COLO668 (cell line): Measurements from ENCODE around the gene POU2F1.
"Not testable (repeated sequence)": the region's sequence is repeated elsewhere in the genome, so short reads cannot be mapped to it uniquely, and the experiment has no call there.

Experiments
- DNase-seq: peaks from one replicate; lab custom pipeline; 2025; ENCODE audit not compliant: unreplicated experiment; lab: John Stamatoyannopoulos, UW

POU2F1 gene

GRCh38 chr1:167230437-167230836, 9.8 kb downstream of the POU2F1 start:
- no peak for DNase-seq

DNA sequence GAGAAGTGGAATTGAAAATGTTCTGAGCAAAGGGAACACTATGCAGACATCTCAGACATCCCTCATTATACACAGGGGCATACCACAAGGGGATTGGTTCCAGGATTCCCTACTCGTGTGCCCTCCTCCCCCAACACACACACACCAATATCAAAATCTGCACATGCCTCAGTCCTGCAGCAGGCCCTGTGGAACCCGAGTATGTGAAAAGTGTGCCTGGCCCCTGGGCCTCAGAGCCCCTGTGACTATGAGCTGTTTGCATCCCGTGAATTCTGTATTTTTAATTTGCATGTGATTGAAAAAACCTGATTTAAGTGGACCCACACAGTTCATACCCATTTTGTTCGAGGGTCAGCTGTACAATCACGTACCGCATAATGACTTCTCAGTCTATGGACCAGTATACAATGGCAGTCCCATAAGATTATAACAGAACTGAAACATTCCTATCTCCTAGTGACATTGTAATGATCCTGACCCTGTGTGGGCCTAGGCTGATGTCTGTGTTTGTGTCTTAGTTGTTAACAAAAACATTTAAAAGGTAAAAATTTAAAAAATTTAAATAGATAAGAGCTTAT, 11.3 kb downstream of the POU2F1 start:
- DNase-seq: no peak

DNA sequence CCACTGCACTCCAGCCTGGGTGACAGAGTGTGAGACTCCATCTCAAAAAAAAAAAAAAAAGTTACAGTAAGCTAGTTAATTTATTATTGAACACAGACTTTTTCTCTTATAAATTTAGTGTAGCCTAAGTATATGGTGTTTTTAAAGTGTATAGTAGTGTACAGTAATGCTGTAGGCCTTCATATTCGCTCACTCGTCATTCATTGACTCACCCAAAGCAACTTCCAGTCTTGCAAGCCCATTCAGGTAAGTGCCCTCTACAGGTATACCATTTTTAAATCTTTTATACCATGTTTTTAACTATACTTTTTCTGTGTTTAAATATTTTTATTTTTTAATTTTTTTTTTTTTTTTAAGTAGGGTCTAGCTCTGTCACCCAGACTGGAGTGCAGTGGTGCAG, 12.1 kb downstream of the POU2F1 start:
- no peak for DNase-seq

- no peak for DNase-seq
These were observed 12.7 kb downstream of the POU2F1 start for GRCh38 chr1:167233373-167233772.

DNA sequence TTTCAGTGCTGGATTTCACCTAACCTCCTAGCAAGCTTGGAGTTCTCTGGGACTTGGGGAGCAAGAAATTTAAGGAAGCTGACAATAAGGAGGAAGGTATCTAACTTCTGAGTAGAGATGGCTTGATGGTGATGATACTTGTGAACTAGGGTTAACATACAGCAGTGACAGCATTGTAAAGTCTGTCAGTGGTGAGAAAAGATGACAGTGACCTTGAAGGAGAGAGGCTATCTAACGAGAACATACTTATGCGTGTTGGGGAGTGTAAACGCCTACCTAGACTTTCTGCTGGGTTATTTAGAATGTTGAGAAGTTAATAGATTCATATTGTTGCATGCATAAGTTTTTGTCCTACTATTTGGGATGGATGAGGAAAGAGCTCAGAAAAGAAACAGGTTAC, 16.3 kb downstream of the POU2F1 start:
- no peak for DNase-seq

- no peak for DNase-seq
These were observed 18.0 kb downstream of the POU2F1 start for GRCh38 chr1:167238713-167239112.

- no peak for DNase-seq
These were observed 18.6 kb downstream of the POU2F1 start for GRCh38 chr1:167239257-167239656.

DNA sequence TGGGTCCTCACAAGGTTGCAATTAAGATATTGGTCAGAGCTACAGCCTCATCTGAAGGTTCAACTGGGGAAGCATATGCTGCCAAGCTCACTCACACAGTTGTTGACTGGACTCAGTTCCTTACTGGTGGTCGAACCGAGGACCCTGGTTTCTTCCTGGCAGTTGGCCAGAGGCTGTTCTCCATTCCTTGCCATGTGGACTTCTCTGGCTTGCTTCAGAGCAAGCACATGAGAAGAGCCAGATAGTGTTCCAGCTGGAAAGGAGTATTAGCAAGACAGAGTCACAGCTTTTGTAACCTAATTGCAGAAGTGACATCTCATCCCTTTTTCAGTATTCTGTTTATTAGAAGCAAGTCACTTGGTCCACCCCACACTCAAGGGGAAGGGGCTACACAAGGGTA, 23.6 kb downstream of the POU2F1 start:
- DNase-seq: no peak

- not testable (repeated sequence) for DNase-seq
These were observed 24.5 kb downstream of the POU2F1 start for GRCh38 chr1:167245168-167245567.

GRCh38 chr1:167246971-167247370, 26.3 kb downstream of the POU2F1 start:
- DNase-seq: no peak

DNA sequence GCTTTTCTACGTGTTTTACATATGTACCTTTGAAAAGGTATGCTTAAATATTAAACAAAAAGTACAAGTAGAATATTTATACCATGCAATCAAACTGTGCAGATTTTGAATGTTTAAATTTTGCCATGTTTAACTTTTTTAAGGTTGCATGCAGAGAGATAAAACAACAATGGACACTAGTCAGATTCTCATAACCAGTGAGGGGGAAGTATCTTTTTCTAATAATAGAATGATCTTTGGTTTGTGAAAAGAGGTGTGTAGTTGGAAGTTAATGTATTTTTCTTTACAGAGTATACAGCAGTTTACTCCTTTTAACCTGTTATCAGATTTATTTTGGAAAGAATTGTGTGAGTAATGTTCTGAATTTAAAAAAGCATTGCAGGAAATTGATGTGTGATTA, 27.1 kb downstream of the POU2F1 start:
- DNase-seq: no peak

DNA sequence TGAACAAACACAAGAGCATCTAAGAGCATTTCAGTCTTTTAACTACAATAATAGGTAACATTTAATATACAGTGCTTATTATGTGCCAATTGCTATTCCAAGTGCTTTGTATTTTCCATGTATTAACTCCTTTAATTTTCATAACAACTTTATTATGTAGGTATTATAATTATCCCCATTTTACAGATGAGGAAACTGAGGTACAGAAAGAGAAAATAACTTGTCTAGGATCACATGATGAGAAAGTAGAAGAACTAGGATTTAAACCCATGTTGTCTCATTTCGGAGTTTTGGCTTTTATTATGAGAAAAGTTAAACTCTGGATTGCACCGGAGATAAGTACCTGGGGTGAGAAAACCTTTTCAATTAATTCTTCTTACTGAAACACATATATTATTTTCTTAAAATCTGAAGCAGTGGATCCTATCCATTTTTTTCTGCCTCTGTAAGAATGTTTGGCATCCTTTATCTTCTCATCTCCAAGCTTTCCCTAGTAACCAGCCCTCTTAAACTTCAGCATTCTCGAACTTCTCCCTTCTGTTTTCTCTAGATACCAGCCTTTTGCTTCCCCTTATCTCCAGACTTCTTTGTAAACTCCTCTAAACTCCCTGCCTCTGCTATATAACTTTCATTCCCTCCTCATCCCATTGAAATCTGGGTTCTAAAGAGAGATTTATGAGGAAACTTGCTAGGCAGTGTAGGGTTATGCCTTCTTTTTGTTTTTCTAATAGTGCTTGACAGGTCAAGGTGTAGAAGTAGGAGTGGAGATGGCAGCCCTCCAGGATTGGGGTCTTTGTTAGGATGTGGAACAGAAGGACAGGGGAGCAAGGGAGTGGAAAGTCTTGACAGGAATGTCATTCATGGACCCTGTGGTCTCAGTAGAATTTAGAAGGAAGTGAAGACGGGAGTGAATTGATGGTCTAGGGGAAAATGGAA, 28.3 kb downstream of the POU2F1 start:
- DNase-seq: no peak

DNA sequence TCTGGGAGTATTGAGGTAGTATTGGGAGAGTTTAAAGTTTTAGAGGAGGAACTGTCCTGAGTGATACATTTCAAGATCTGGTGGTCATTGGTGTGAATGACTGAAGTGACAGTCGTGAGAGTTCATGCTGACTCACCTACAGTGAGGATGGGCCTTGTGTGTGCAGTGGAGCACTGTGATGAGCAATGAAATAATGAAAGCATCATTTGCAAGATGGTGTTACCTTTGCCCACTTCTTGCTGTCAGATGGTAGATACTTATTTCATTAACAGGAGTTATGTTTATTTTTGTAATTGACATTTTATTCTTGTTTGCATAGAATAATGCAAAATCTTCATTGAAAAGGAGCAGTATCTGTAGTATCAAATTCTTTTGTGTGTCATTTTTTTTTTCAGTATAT, 29.0 kb downstream of the POU2F1 start:
- DNase-seq: no peak

DNA sequence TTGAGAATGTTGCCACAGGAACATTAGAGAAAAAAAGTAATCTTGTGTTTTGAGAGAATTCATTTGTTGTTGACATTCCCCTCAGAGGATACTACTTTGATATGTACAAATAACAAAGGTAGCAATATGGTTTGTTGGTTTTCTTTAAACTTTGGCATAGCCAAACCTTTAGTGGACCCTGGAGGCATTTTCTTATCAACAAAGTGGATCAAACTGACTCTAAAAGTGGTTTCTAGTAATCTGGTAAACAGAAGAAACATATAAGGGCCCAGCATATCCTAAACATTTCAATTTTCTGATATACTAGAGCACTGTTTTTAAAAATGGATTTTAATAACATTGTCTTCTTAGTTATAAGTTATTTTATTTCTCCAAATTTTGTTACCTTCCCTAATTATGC, 29.8 kb downstream of the POU2F1 start:
- DNase-seq: no peak

DNA sequence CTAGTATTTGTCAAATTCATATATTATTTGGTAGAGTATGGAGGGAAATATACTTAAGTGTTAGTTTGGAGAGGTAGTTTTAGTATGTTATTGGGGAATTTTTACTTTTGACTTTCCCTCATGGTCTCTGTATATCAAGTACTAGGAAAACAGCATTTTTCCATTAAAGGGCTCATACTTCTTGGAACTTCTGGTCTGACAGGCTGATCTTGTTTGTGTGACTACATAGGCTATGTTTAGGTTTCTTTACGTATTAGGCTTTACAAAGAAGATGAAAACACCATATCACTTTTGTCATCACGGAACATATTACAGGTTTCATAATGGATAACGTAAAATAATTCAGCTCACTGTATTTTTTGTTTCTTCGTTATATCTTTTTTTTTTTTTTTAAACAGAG, 30.8 kb downstream of the POU2F1 start:
- DNase-seq: no peak

DNA sequence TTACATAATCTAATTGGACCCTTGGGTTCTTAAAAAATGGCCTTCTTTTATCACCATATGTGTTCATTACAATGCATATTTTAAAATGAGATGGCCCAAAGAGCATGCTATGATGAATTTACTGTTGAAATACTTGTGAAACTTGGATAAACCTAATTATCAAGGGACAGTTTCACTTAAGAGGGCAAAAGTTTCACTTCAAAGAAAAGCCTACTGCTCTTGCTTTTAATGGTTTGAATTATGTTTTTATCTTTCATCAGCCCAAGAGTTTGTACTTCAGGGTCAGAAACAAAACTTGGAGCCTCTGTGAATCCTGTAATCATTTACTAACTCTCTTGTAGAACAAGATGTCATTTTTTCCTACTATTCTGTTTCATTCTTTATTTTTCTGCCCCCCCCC, 32.3 kb downstream of the POU2F1 start:
- no peak for DNase-seq

GRCh38 chr1:167258858-167259257, 38.2 kb downstream of the POU2F1 start:
- no peak for DNase-seq

- no peak for DNase-seq
These were observed 42.1 kb downstream of the POU2F1 start for GRCh38 chr1:167262836-167263235.

GRCh38 chr1:167263344-167263743, 42.7 kb downstream of the POU2F1 start:
- DNase-seq: no peak

GRCh38 chr1:167263819-167264464, 43.3 kb downstream of the POU2F1 start:
- DNase-seq: no peak

- no peak for DNase-seq
These were observed 46.3 kb downstream of the POU2F1 start for GRCh38 chr1:167266965-167267364.

DNA sequence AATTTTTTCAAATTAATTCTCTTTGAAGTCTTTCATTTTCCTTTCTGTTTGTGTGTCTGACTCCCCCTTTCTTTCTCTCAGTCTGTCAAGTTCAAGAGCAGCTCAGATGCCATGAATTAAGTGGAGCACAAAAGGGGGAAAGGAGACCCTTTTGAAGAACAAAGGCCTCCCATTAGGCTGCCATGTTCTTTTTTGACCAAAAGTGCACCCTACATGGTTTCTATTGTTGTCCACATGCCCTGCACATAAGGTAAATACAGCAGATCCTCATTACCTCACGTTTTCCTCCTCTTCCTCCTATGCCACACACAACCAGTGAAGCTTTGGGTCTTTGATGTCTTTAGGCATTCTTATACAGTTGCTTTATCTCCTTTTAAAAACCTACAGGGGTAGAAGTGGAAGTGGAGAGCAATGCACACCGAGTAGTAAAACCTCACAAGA, 47.7 kb downstream of the POU2F1 start:
- no peak for DNase-seq
